Endothelial cell of umbilical vein (primary cell): ENCODE measurements around the gene SRBD1. TPM values are rescaled to one million over a fixed set of nuclear protein-coding genes. Genes with fewer than 3 reads are reported as not detected.

ENCODE experiments used
- BruUV-seq: library from RNA; stranded (reverse); fragments of 400-500 nt; replicated peaks from 2 replicates; lab custom pipeline; 2021; lab: Mats Ljungman, UMichigan
- CTCF ChIA-PET: fragments of 300-600, 350-600 bp; sonication (Branson Sonifier 250); formaldehyde crosslinking; loops from one replicate; lab custom pipeline; 2021; ENCODE audit warnings: antibody characterized with exemption, inconsistent platforms; lab: Charles Lee
- POLR2A ChIA-PET: fragments of 300-600, 350-600 bp; sonication (Branson Sonifier 250); formaldehyde crosslinking; loops from one replicate; lab custom pipeline; 2021; ENCODE audit warnings: antibody characterized with exemption, inconsistent platforms; lab: Charles Lee
- DNase-seq: peaks from one replicate; pipeline ENCODE4 v3.0.0-alpha.2; 2011; ENCODE audit warnings: low read depth, low spot score
- FAIRE-seq: peaks from 2 replicates; lab custom pipeline; 2011; peaks lifted over from hg19 to GRCh38; lab: Jason Lieb, UNC
- H2AFZ ChIP-seq: 2 replicates; pipeline ENCODE4 v1.6.0; 2012; ENCODE audit warnings: low read depth, low read length, control low read depth, inconsistent platforms
- H3K27ac ChIP-seq: 2 replicates; pipeline ENCODE4 v1.5.1; 2011; ENCODE audit warnings: low read depth, mild to moderate bottlenecking, control low read depth, low read length, moderate library complexity; ENCODE audit not compliant: insufficient read depth
- H3K27me3 ChIP-seq, 2 experiments: 2 replicates each; pipeline versions ENCODE4 v1.6.0 to v1.6.1; 2011; ENCODE audit warnings: low read length in 2 of 2, mixed read lengths in 1 of 2; ENCODE audit not compliant: control insufficient read depth in 2 of 2, insufficient read depth in 2 of 2
- H3K36me3 ChIP-seq, 2 experiments: 2 replicates in 1 of 2; 3 replicates in 1 of 2; pipeline ENCODE4 v1.5.1; 2011; ENCODE audit warnings: low read length in 2 of 2, mild to moderate bottlenecking in 1 of 2, moderate library complexity in 1 of 2; ENCODE audit not compliant: control insufficient read depth in 2 of 2, insufficient read depth in 2 of 2; ENCODE audit errors: extremely low read depth in 1 of 2
- H3K4me1 ChIP-seq: 3 replicates; pipeline ENCODE4 v1.5.1; 2011; ENCODE audit warnings: mild to moderate bottlenecking, low read length; ENCODE audit not compliant: control insufficient read depth, insufficient read depth; ENCODE audit errors: extremely low read depth
- H3K4me2 ChIP-seq: 2 replicates; pipeline ENCODE4 v1.6.1; 2011; ENCODE audit warnings: low read length, control low read depth, mixed read lengths; ENCODE audit not compliant: insufficient read depth
- H3K4me3 ChIP-seq, 3 experiments: fragments of 200-600 bp in 1 of 3; sonication (generic), shearing (Covaris generic) in 1 of 3; replicated peaks in 1 of 3; 2 replicates each; pipeline ENCODE4 v1.5.1; 2011 to 2016; ENCODE audit warnings: control low read depth in 3 of 3, low read length in 3 of 3, mild to moderate bottlenecking in 2 of 3, inconsistent platforms in 1 of 3, low read depth in 1 of 3, moderate library complexity in 1 of 3; ENCODE audit not compliant: insufficient read depth in 1 of 3
- H3K79me2 ChIP-seq: 2 replicates; pipeline ENCODE4 v1.6.0; 2012; ENCODE audit warnings: low read length, inconsistent platforms; ENCODE audit not compliant: control insufficient read depth, insufficient read depth
- H3K9ac ChIP-seq: replicated peaks from 2 replicates; pipeline ENCODE3; 2011; ENCODE audit warnings: low read length, control low read depth; ENCODE audit not compliant: insufficient read depth; ENCODE audit errors: extremely low read depth
- H3K9me1 ChIP-seq: replicated peaks from 3 replicates; pipeline ENCODE4 v1.6.0; 2011; ENCODE audit warnings: mild to moderate bottlenecking, low read length; ENCODE audit not compliant: control insufficient read depth, insufficient read depth; ENCODE audit errors: extremely low read depth
- H3K9me3 ChIP-seq: replicated peaks from 2 replicates; pipeline ENCODE4 v1.5.1; 2012; ENCODE audit warnings: low read length, inconsistent platforms; ENCODE audit not compliant: control insufficient read depth, insufficient read depth
- H4K20me1 ChIP-seq: replicated peaks from 2 replicates; pipeline ENCODE3; 2011; ENCODE audit warnings: mild to moderate bottlenecking, low read length; ENCODE audit not compliant: control insufficient read depth, insufficient read depth; ENCODE audit errors: extremely low read depth
- CTCF ChIP-seq, 2 donors: IDR thresholded peaks; 1 replicate in 1 of 2; 2 replicates in 1 of 2; pipeline ENCODE4 v1.5.1; 2011; ENCODE audit warnings: low read length in 2 of 2, mild to moderate bottlenecking in 2 of 2, moderate library complexity in 2 of 2, control low read depth in 1 of 2, inconsistent platforms in 1 of 2, low read depth in 1 of 2; ENCODE audit not compliant: insufficient read depth in 1 of 2; ENCODE audit errors: extremely low read depth in 1 of 2
- EZH2 ChIP-seq: IDR thresholded peaks from 2 replicates; pipeline ENCODE4 v1.6.1; 2012; ENCODE audit warnings: borderline replicate concordance, low read depth, mild to moderate bottlenecking, moderate library complexity, low read length, inconsistent platforms; ENCODE audit not compliant: severe bottlenecking
- FOS ChIP-seq: IDR thresholded peaks from 2 replicates; pipeline ENCODE4 v1.6.1; 2011; ENCODE audit warnings: mild to moderate bottlenecking, low read length, moderate library complexity, borderline replicate concordance; ENCODE audit not compliant: insufficient read depth
- GATA2 ChIP-seq: IDR thresholded peaks from 2 replicates; pipeline ENCODE4 v1.7.0; 2011; ENCODE audit warnings: low read depth, mild to moderate bottlenecking, moderate library complexity, mixed read lengths, low read length; ENCODE audit not compliant: insufficient read length, insufficient read depth
- JUN ChIP-seq: IDR thresholded peaks from 2 replicates; pipeline ENCODE4 v1.6.1; 2011; ENCODE audit warnings: borderline replicate concordance, low read depth; ENCODE audit not compliant: insufficient read length, insufficient read depth
- MAX ChIP-seq: IDR thresholded peaks from 2 replicates; pipeline ENCODE4 v1.6.1; 2011; ENCODE audit not compliant: insufficient read depth, insufficient read length
- MYC ChIP-seq: IDR thresholded peaks from one replicate; pipeline ENCODE4 v1.6.1; 2011; ENCODE audit warnings: mild to moderate bottlenecking, low read depth, low read length
- POLR2AphosphoS5 ChIP-seq: IDR thresholded peaks from 2 replicates; pipeline ENCODE4 v1.6.1; 2012; ENCODE audit warnings: low read depth, mild to moderate bottlenecking, control low read depth, low read length, moderate library complexity; ENCODE audit not compliant: insufficient read depth
- dilution Hi-C: fragments of 300-500 bp; cut with MboI; formaldehyde crosslinking; loops from one replicate; pipeline ENCODE4 v1.15.0; 2019; ENCODE audit warnings: low sequenced_read_pairs; ENCODE audit not compliant: extremely low pct_ligation_motif_present
- intact Hi-C: fragments of 100-400 bp; cut with micrococcal nuclease; formaldehyde crosslinking; loops from one replicate; pipeline ENCODE4 v1.10.0; 2022
- polyA plus RNA-seq, 4 experiments: library from polyadenylated mRNA; depleted of rRNA in 3 of 4; stranded (reverse) in 3 of 4; unstranded in 1 of 4; fragments of >200 nt; gene quantifications; 2 replicates each; pipeline versions ENCODE4 v1.2.1 to v1.2.3, GENCODE V29; 2011 to 2012; ENCODE audit warnings: missing spikeins in 1 of 4
- total RNA-seq: library from RNA; stranded (reverse); gene quantifications from 2 replicates; pipeline ENCODE4 v1.2.3, GENCODE V29; 2021

Gene SRBD1
- total and polyA plus RNA-seq, 2 donors (not counting 3 experiments of a cell fraction or from before 2014, with no cell fraction given) = 3.7 to 12.5 TPM

- H3K27ac ChIP-seq = no peak overlapping the region
- POLR2A ChIA-PET = interaction anchor here (0.7 to 0.8 kb wide), 3 partner anchors 91 to 470 kb away, joined by 3 to 5 read pairs (median 4); no protein-coding TSS in a partner anchor
Measured at GRCh38 chr2:45494275-45494977, 116.6 kb downstream of the SRBD1 start.

More at GRCh38 chr2:45494275-45494977, 116.6 kb downstream of the SRBD1 start:
- DNase-seq = peak; percentile 78
- Histone ChIP-seq H3K36me3 (no peaks in the 10 kb centered on the region), H3K9ac (no peak overlapping the region), H3K9me1 (no peaks in the 10 kb centered on the region), H3K4me2 (no peak overlapping the region), H3K27me3 (no peaks in the 10 kb centered on the region), H2AFZ (no peak overlapping the region), H3K4me3 (no peak overlapping the region), H3K4me1 (peaks cover 4% of the 10 kb centered on the region), H3K9me3 (no peaks in the 10 kb centered on the region), H4K20me1 (no peaks in the 10 kb centered on the region), H3K79me2 (no peaks in the 10 kb centered on the region)
- intact Hi-C loops = loop anchor here (1.0 to 2.0 kb wide), 4 partner anchors 84 to 513 kb away; no protein-coding TSS in a partner anchor
- dilution Hi-C loops = no loop called here
- CTCF ChIA-PET = interaction anchor here (0.7 to 7.1 kb wide), 36 partner anchors 15 to 1102 kb away, joined by 3 to 315 read pairs (median 4); partner anchors contain the start of gene SIX2
- no peak for TF ChIP-seq EZH2
- TF ChIP-seq CTCF (IDR thresholded peaks at IDR 0.05; ENCODE audit: extremely low read depth in 1 of 2, insufficient read depth in 1 of 2, low read depth in 1 of 2, low read length in 2 of 2) = peak; percentile 45
- TF ChIP-seq MYC = no peak
- no peak for TF ChIP-seq MAX
- no peak for TF ChIP-seq GATA2
- no peak for TF ChIP-seq JUN
- no peak for TF ChIP-seq POLR2AphosphoS5
- no peak for TF ChIP-seq FOS
- BruUV-seq = no TSS peak
- peak; percentile 62 for FAIRE-seq
